Measurements from ENCODE around the gene RBP4.

Gene RBP4

DNA sequence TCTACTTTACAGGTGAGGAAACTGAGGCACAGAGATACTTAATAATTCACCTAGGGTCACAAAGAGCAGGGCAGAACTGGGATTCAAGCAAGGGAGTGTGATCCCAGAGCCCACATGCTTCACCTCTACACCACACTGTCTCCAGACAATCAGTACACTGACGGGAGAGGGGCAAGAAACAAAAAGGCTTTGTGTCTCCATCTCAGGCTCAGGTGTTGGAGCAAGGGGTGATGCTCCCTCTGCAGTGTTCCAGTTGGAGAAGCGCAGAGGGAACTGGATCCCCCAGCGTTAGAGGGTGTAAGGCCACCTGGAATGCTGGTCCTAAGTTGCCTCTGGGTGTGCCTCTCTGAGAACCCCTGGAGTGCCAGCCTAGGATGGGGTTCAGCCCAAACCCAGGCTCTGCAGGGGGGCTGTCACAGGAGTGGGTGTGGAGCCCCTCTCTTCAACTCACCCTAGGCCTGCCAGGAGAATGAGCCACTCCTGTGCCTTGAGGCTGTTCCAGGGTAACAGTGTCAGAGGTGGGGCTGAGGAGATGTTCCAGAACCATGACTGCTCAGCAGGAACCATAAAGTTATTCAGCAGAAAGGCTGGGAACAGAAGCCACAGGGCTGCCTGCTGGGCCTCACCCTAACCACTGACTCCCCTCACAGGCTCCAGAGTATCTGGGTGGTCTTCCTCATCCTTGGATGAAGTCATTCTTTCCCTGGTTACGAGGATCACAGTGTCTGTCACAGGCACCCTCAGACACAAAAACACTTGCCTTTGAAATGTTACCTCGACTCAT, 5.5 kb downstream of the RBP4 start:
- no peak for DNase-seq

DNA sequence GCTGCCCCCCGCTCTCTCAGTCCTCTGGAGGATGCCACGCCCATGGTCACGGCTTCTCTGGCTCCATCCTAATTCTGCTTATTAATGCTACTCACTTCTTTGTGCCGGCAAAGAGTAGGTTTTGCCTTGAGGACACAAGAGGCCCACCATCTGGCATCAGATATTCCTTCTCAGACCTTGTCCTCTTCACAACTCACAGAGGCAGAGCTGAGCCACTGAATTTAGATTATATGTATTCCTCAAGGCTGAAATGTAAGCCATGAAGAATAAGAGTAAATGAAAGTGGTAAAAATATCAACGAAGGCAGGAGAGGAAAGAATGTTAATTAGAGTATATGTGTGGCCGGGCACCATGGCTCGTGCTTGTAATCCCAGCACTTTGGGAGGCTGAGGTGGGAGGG, 6.5 kb downstream of the RBP4 start:
- DNase-seq = no peak

DNA sequence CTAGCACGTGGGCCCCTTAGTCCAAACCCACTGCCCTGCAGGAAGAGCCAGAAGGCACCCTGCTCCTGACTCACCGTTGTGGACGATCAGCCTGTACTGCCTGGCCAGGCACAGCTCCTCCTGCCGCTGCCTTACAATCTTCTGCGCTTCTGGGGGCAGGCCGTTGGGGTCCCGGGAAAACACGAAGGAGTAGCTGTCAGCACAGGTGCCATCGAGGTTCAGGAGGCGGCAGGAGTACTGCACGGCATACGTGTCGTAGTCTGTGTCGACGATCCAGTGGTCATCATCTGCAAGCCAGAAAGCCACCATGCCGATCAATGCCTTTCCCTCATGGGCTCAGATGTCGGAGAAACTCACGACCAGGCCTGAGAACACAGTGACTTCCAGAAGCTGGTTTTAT, 7.3 kb downstream of the RBP4 start:
- DNase-seq = no peak

DNA sequence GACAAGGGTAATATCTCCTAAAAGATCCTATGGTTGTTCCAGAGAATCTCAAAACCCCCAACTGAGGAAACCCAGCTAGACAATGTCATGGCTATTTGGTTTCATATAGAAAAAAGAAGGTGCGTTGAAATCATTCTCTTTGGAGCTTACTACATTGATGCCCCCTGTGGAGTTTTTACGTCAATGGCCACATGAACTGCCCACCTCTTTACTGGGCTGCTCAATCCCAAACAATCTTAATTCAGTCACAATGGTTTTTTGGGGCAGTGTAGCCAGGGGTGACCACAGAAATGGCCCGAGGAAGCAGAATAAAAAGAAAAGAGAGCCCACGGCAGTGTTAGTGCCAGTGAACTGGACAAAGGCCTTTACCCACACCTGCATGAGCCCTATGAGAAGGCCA, 7.8 kb downstream of the RBP4 start:
- DNase-seq = no peak

DNA sequence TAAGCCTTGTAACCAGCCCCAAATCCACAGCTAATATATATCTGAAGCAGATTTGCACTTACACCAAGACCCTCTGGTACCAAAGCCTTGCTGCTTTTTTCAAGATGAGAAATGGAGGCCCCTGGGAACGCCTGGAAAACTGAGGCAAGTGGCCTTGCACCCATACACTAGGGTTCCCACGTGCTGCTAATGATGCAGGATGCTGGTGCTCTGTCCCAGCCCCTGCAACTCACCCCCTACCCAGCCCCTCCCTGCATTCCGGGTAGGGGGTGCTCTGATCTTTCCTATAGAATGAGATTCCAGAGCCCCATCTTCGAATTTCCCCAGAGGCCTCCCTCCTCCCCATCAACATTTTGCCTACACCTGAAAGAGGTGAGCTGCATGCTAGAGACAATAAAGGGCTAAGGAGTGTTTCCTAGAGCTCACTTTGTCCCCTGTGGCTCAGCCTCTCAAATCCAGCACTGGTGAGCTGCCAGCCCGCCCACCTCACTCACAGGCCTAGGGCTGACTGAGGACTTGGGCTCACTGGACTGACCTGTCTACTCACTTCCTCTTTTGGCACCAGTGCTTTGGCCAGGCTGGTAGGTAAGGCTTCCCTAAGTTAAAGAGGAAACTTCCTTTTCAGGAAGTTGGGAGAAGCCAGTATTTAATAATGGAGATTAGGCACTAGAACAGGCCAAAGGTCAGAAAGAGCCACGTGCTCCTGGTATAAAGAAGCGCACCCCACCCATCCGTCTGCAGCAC, 9.8 kb downstream of the RBP4 start:
- no peak for DNase-seq

DNA sequence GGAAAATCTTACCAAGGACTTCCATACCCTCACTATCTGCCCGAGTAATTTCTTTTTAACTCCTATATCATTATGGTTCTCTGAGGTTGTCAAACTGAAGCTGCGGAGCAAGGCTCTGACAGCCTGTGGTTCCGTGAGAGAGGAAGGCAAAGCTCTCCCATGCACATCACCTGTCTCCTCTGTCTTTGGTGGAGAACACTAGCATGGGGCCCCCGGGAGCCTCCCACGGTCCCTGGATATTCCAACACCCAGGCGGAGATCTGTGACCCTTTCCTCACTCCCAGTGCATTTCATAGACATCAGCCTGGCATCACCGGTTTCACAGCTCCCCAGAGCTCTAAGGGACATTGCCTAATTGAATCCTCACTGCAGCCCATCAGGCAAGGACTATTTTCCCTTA, 10.4 kb downstream of the RBP4 start:
- DNase-seq = no peak

DNA sequence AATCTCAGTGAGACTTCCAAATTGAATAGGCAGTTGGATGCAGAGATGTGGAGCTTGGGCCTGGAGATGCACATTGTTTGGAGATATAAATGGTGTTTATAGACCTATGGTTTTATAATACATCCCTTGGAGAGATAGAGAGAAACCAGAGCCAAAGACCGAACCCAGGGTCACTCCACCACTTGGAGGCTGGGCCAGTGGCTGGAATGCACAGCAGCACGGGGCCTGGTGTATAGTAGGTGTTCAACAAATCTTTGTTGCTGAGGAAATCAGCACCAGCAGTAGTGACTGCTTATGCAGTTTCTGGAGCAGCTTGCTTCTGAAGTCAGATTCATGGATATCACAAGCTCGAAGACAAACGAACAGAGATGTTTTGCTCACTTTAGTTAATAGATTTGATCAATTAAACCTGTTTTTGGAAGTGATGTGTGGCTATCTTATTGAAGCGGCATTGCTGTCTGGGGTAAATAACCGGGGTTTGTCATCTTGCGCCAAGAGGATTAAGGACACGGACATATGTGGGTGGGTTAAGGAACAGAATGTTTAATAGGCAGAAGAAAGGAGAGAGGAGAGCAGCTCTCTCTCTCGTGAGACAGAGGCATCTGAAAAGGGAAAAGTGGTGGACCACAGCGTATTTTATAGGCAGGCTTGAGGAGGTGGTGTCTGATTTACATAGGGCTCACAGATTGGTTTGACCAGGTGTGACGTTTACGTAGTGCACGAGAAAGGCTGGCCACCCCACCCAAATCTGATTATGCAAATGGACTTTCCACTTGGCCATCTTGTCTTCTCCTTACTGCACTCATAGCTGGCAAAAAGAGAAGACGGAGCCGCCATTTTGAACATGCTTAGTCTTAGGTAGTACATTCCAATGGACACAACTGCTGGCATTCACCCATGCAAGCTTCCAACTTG, 11.1 kb downstream of the RBP4 start:
- no peak for DNase-seq

DNA sequence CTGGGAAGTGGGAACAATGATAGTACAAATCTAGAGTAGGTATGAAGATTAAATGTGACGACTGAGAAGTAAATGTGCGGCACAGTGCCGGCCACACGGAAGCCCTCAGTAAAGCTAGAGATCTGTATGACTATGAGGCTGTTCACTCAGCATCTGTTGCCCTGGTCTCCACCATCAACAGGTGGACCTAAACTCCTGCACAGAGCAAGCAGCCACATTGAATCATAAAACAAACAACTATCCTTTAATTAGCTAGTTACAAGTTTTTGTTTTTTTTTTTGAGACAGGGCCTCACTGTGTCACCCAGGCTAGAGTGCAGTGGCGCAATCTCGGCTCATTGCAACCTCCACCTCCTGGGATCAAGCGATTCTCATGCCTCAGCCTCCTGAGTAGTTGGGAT, 16.6 kb downstream of the RBP4 start:
- no peak for DNase-seq

DNA sequence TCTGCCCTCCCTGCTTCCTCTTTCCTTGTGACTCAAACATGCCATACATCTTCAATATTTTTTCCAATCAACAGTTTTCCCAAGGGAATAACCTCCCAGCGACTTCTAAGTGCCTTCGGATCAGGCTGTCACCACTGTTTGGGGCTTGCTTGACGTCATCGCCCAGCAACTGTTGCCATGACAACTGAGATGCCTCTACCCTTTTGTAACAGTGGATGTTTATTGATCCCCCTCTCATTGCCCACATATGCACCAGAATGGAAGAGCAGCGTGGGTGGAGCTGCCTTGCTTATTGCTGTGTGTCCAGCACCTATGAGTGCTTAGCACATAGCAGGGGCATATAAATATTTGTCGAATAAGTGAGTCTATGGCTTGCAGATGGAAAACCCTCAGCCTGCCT, 20.2 kb downstream of the RBP4 start:
- DNase-seq = no peak

DNA sequence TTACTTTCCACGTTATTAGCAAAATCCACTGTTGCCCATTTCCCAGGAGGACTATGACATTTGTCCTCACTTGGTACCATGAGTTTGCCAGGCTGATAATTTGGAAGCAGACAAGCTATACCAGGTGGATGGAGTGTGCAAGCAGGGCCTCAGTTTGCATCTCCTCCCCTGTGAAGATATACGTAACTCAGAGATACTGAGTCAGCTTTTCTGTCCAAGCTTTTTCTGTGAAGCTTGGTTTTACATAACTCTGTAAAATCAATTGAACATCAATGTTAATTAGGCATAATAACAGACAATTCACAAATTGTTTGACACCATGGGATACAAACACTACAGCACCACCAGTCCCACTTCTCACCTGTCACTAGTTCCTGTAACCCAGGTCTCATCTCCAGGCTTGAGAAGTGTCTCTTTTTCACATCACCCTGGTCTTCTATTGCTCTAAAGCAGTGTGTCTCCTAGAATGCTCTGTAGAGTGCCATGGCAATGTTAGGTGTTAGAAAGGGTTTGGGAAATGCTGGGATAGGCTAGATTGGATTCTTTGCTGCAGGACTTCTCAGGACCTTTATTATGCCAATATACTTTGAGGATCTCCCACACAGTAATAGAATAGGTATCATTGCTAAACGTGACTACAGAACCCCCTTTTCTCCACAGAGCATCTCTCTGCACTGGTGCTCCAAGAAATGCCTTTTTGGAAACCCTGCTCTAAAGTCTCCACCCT, 20.9 kb downstream of the RBP4 start:
- no peak for DNase-seq

DNA sequence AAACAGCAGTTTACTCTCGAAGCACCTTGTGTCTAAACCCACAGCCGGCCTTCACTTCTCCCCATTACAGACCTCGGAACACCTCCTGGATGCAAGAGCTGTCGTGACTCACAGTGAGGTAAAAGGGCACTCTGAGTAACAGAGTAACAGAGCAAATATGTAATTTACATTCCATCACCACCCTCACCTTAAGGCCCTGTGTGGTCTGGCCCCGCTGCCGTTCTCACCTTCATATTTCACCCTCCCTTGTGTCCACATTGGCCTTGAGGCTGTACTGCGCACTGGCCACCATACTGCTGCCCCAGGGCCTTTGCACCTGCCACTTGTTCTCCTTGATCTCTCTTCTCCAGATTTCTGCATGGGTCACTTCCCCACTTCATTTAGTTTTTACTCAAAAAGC, 21.9 kb downstream of the RBP4 start:
- no peak for DNase-seq

DNA sequence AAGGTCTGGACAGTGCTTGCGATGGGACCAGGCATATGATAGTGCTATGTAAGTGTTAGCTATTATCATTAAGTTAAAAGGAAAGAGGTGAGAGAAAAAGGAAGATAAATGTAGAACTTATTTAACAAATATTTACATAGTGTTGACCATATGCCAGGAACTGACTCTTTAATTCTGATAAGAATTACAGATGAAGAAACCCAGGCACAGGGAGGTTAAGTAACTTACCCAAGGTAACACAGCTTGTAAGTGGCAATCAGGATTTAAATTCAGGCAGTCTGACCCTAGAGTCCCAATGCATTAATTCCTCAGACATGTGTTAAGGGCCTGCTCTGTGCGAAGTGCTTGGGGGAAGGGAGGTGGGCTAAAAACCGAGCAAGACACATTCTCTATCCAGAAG, 23.5 kb downstream of the RBP4 start:
- DNase-seq = no peak

DNA sequence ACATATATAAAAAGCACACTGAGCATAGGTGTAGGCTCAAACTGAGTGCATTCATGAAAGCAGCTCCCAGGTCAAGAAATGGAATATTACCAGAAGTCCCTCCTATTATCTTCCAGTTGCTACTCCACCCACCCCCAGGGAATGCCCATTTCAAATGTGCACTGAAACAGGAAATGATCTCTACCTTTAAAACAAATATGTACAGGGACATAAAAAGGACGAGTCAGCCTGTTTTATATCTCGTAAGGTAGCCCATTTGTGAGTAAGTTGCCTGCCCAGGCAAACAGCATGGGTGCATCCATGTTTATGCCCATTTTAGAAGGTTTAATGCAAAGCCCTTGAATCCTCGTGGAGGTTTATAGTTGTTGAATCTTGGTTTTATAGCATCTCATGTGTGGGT, 24.1 kb downstream of the RBP4 start:
- DNase-seq = no peak

DNA sequence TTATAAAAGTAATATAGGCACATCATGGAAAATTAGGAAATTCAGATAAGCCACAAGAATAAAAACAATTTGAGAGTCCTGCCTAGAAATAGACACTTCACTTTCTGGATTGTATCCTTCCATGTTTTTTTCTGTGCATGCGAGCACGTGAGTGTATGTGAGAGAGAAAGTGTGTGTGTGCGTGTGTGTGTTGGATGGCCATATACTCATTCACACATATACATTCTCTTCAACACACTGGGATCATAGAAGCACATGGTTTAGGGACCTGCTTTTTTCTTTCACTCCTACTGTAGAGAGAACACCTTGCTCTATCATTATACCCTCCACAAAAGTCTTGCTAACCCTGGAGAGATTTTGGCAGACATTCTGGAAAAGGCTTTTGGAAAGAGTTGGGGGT, 27.1 kb downstream of the RBP4 start:
- no peak for DNase-seq

DNA sequence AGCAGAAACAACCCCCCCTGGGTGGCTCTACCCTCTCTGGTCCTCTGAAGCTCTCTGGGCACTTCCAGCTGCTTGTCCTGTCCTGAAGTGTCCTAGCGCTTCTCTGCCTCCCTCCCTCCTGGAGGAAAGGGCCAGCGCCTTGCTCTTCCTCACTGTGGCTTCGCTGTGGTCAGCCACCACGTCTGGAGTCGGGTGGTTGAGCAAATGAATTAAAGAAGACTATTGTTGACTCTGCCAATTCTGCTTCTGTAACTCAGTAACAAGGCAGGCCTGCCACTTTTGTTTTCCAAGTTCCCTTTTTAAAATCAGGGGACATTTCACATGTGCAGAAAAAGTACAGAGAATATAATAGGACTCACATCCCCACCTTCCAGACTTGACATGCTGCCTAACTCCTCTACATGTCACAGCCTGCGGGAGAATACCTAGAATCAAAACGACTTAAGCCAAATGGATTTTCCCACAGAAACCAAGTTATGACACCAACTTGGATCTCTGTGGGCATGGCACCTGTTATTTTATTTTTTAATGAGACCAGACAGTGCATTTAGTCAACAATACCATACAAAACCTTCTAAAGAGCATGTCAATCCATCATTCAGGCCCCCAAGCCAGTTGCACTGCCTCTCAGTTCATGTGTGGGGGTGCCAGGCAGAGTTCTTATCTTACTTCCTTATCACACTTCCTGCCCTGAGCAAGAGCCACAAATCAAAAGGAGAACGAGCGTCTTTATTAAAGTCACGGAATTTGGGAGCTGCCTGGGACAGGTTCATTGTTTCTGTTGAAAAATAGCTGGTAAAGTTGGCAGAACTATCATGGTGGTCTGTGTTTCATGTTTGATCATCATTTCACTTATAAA, 27.8 kb downstream of the RBP4 start:
- no peak for DNase-seq

DNA sequence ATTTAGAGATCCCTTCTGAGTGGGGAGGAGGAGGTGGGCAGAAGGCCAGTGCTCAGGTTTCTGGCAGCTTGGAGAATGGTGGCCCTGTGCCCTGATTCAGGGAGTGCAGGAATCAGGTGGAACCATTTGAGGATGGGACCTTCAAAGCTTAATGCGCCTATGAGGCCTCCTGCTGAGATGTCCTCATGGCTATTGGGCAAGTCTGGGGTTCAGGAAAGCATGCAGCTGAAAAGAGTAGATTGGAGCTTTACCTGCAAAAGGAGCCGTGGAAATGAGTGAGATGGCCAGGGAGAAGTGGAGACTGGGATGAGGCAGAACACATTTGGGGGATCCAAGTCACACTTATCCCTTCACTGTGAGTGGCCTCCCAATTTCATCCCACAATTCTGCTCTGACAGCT, 28.4 kb downstream of the RBP4 start:
- DNase-seq = no peak

DNA sequence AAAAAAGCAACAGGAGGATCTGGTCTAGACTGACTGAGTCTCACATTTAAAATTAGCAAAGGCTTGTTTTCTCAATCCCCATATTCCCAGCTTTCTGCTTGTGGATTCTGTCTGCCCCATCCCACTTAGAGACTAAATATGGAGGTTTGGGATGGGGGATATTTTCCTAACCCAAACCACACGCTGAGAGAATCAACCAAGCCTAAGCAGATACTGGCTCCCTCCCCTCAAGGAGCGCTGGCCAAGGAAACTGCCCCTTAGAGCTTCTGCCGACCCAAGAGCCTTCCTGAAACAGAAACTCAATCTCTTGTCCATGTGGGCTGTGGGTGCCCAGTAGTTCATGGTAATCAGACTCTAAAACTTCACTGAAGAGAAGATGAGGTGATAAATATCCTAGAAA, 30.7 kb downstream of the RBP4 start:
- DNase-seq = no peak

DNA sequence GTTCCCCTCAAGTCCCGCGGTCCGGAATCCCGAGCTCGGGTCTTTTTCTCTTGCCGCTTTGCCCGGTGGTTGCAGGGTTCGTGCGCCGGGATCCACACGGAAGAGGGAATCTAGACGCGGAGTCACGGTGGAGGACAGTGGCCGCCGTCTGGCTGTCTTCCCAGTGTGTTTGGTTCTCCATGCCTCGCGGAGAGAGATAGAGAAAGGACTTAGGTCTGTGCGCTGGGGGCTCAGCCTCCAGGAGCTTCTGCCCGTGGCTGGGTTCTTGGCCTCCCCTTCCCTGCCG, 33.0 kb downstream of the RBP4 start:
- no peak for DNase-seq

DNA sequence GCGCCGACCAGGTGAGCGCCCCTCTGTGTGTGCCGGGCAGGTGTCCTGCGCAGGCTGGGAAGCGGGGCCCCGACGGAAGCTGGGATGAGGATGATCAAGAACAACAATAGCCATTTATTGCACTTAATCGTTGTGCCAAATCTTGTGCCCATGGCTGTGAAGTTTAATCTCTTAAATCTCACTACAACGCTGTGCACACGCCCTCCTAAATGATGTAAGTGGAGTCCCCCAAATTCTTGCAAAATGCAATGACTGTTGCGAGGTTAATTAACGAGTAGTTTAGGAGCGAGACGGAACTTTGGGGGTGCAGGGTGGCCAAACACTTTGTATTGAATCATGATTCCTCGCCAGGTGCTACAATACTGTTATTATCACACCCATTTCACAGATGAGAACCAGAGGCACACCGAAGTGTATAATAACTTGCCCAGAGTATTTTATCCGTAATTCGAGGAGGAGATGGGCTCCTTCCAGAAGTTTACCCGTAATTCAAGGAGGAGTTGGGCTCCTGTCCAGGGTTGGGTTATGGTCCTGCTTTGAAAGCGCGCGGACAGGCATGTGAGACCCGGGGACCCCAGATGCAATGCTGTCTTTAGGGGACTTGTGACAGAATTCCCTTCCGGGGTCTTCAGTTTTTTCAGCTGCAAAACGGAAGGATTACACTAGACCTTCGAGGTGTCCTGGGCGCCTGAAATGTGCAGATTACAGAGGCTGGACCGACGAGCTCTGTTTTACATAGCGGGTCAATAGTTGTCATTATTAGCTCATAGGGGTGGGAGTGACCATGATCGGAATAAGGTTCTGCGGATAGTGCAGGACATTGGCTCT, 33.5 kb downstream of the RBP4 start:
- no peak for DNase-seq

DNA sequence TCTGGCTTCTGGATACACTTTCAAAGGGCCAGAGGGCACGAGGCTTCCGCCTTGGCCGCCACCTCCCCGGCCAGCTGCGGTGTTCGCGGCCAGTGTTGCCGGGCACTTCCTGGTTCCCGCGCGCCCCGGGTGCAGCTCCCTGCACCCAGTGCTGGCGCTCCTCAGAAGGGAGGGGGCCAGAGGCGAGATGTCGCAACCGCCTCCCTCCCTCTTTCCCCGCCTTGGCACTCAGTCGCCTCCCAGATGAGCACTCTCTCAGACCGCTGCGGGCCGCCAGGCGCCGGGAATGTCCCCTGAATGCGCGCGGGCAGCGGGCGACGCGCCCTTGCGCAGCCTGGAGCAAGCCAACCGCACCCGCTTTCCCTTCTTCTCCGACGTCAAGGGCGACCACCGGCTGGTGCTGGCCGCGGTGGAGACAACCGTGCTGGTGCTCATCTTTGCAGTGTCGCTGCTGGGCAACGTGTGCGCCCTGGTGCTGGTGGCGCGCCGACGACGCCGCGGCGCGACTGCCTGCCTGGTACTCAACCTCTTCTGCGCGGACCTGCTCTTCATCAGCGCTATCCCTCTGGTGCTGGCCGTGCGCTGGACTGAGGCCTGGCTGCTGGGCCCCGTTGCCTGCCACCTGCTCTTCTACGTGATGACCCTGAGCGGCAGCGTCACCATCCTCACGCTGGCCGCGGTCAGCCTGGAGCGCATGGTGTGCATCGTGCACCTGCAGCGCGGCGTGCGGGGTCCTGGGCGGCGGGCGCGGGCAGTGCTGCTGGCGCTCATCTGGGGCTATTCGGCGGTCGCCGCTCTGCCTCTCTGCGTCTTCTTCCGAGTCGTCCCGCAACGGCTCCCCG, 34.4 kb downstream of the RBP4 start, which contains the start of gene FFAR4:
FFAR4 (plus strand) TSS at position 231 of the 842 bp plus-strand sequence; CDS start at position 287, 56 bp downstream.
- DNase-seq = no peak

All from NCI-H510A (cell line).